ENCODE measurements around the gene SOX6. TPM values are rescaled to one million over a fixed set of nuclear protein-coding genes. Genes with fewer than 3 reads are reported as not detected.

SOX6 gene
- total RNA-seq, 4 donors from 2014 or later, result 1.6 to 22.7 (median 6.9) TPM

- no peak for TF ChIP-seq POLR2A (IDR thresholded peaks at IDR 0.05)
- TF ChIP-seq CTCF (IDR thresholded peaks at IDR 0.05), result no peak
- TF ChIP-seq EP300 (IDR thresholded peaks at IDR 0.05; ENCODE audit: low read depth), result no peak
- TF ChIP-seq POLR2AphosphoS5 (IDR thresholded peaks at IDR 0.05), result no peak
- H3K4me3 ChIP-seq, result no peak overlapping the region
- no peaks in the 10 kb centered on the region for H3K4me1 ChIP-seq
- H3K27ac ChIP-seq, result no peak overlapping the region
- no peaks in the 10 kb centered on the region for H3K9me3 ChIP-seq
- intact Hi-C loops (cut with DNase I; ENCODE audit: low total_unique reads), result no loop called here
- 74% methylated on average over 2 of the region's 2 CpGs for WGBS, 2 donors (ENCODE audit: low coverage in 1 of 2)
- no peaks in the 10 kb centered on the region for H3K36me3 ChIP-seq
- in situ Hi-C loops (cut with MboI; ENCODE audit: low pct_ligation_motif_present in 1 of 4, low pct_unique_long_range_greater_than_20kb in 1 of 4, low sequenced_read_pairs in 3 of 4), result no loop called here
- no peaks in the 10 kb centered on the region for H3K27me3 ChIP-seq
- DNase-seq, result no peak
Measured at GRCh38 chr11:16309226-16309625, 47.1 kb downstream of the SOX6 start.

GRCh38 chr11:16301462-16301861, 54.9 kb downstream of the SOX6 start:
- 71 to 82% methylated on average over 2 of the region's 2 CpGs for WGBS, 2 donors (ENCODE audit: low coverage in 1 of 2)
- Histone ChIP-seq H3K4me1 (no peaks in the 10 kb centered on the region), H3K27me3 (no peaks in the 10 kb centered on the region), H3K9me3 (no peaks in the 10 kb centered on the region), H3K27ac (no peak overlapping the region), H3K36me3 (no peaks in the 10 kb centered on the region), H3K4me3 (no peak overlapping the region)
- TF ChIP-seq CTCF (IDR thresholded peaks at IDR 0.05) (no peak), POLR2AphosphoS5 (IDR thresholded peaks at IDR 0.05) (no peak)
- DNase-seq, result no peak
- in situ Hi-C loops (cut with MboI; ENCODE audit: low pct_ligation_motif_present in 1 of 4, low pct_unique_long_range_greater_than_20kb in 1 of 4, low sequenced_read_pairs in 3 of 4) (no loop called here), intact Hi-C loops (cut with DNase I; ENCODE audit: low total_unique reads) (no loop called here)

- intact Hi-C loops (cut with DNase I; ENCODE audit: low total_unique reads), result no loop called here
- H3K9me3 ChIP-seq, result no peaks in the 10 kb centered on the region
- TF ChIP-seq POLR2AphosphoS5 (IDR thresholded peaks at IDR 0.05) (no peak), POLR2A (IDR thresholded peaks at IDR 0.05) (no peak), EP300 (IDR thresholded peaks at IDR 0.05; ENCODE audit: low read depth) (no peak), CTCF (IDR thresholded peaks at IDR 0.05) (no peak)
- H3K27me3 ChIP-seq, result no peaks in the 10 kb centered on the region
- no peaks in the 10 kb centered on the region for H3K4me1 ChIP-seq
- 68 to 72% methylated on average over 6 to 8 of the region's 8 CpGs for WGBS, 2 donors (ENCODE audit: low coverage in 1 of 2)
- H3K27ac ChIP-seq, result no peak overlapping the region
- no peak overlapping the region for H3K4me3 ChIP-seq
- H3K36me3 ChIP-seq, result no peaks in the 10 kb centered on the region
- in situ Hi-C loops (cut with MboI; ENCODE audit: low pct_ligation_motif_present in 1 of 4, low pct_unique_long_range_greater_than_20kb in 1 of 4, low sequenced_read_pairs in 3 of 4), result no loop called here
- DNase-seq, result no peak
Measured at GRCh38 chr11:16299884-16300782, 56.2 kb downstream of the SOX6 start.

- no peaks in the 10 kb centered on the region for H3K4me1 ChIP-seq
- in situ Hi-C loops (cut with MboI; ENCODE audit: low pct_ligation_motif_present in 1 of 4, low pct_unique_long_range_greater_than_20kb in 1 of 4, low sequenced_read_pairs in 3 of 4), result no loop called here
- intact Hi-C loops (cut with DNase I; ENCODE audit: low total_unique reads), result no loop called here
- no peak for TF ChIP-seq POLR2A (IDR thresholded peaks at IDR 0.05)
- H3K27ac ChIP-seq, result no peak overlapping the region
- no peaks in the 10 kb centered on the region for H3K27me3 ChIP-seq
- no peaks in the 10 kb centered on the region for H3K9me3 ChIP-seq
- 46 to 57% methylated on average over 4 of the region's 4 CpGs for WGBS, 2 donors (ENCODE audit: low coverage in 1 of 2)
- no peak overlapping the region for H3K4me3 ChIP-seq
- no peak for DNase-seq
- H3K36me3 ChIP-seq, result no peaks in the 10 kb centered on the region
Measured at GRCh38 chr11:16299390-16299789, 57.0 kb downstream of the SOX6 start.
